ENCODE data around the gene EVI2B.

- no peak for TF ChIP-seq CTCF (conservative IDR thresholded peaks at IDR 0.05)
- TF ChIP-seq EZH2 (IDR thresholded peaks at IDR 0.05; ENCODE audit: low read depth): no peak
Measured at GRCh38 chr17:31357839-31358394, 44.1 kb upstream of the EVI2B start.

Data from PC-9 (cell line).